Heart right ventricle (tissue), 16 donors: Measurements from ENCODE around the gene VPS13D. TPM values are rescaled to one million over a fixed set of nuclear protein-coding genes. Genes with fewer than 3 reads are reported as not detected.

ENCODE experiments used
- ATAC-seq, 8 donors: fragments of 200-7000 bp; cut with Tn5 transposase; one replicate each; pipeline ENCODE4 v1.9.1; 2020; ENCODE audit warnings: mild to moderate bottlenecking in 8 of 8, moderate library complexity in 8 of 8, moderate number of reproducible peaks in 1 of 8
- DNase-seq, 2 donors: peaks; one replicate each; pipeline ENCODE4 v3.0.0-alpha.2; 2020
- H3K27ac ChIP-seq, 10 donors: fragments of 200-600 bp; sonication (generic) in 2 of 10; one replicate each; pipeline versions ENCODE4 v1.5.0 to v1.8.0; 2020 to 2022; ENCODE audit warnings: mild to moderate bottlenecking in 3 of 10
- H3K27me3 ChIP-seq, 7 donors: fragments of 200-600 bp; one replicate each; pipeline ENCODE4 v1.8.0; 2021 to 2022; ENCODE audit warnings: mild to moderate bottlenecking in 2 of 7
- H3K36me3 ChIP-seq, 9 donors: fragments of 200-600 bp; sonication (generic) in 1 of 9; one replicate each; pipeline versions ENCODE4 v1.5.0 to v1.8.0; 2020 to 2022; ENCODE audit warnings: mild to moderate bottlenecking in 2 of 9
- H3K4me1 ChIP-seq, 9 donors: fragments of 200-600 bp; sonication (generic) in 1 of 9; one replicate each; pipeline versions ENCODE4 v1.5.0 to v1.8.0; 2020 to 2022; ENCODE audit warnings: mild to moderate bottlenecking in 4 of 9
- H3K4me3 ChIP-seq, 10 donors: fragments of 200-600 bp; sonication (generic) in 2 of 10; one replicate each; pipeline versions ENCODE4 v1.5.0 to v1.8.0; 2020 to 2022; ENCODE audit warnings: mild to moderate bottlenecking in 7 of 10, moderate library complexity in 2 of 10
- H3K9me3 ChIP-seq, 11 donors: fragments of 200-600 bp in 10 of 11; sonication (generic) in 2 of 11; one replicate each; pipeline versions ENCODE4 v1.5.0 to v1.8.0; 2013 to 2022; ENCODE audit warnings: mild to moderate bottlenecking in 2 of 11, control low read depth in 1 of 11, moderate library complexity in 1 of 11
- CTCF ChIP-seq, 9 donors: fragments of 200-600 bp; sonication (generic) in 2 of 9; IDR thresholded peaks; one replicate each; pipeline versions ENCODE4 v1.5.0 to v1.8.0; 2021 to 2022; ENCODE audit warnings: antibody characterized with exemption in 9 of 9, mild to moderate bottlenecking in 5 of 9, moderate library complexity in 1 of 9
- WGBS, 2 donors: extraction: QIAGEN DNeasy Blood & Tissue Kit; methylation state at CpG; one replicate each; pipeline ENCODE4 v1.1.7; 2013; ENCODE audit warnings: inconsistent platforms in 1 of 2; 5-methylcytosine and 5-hydroxymethylcytosine counted together
- intact Hi-C, 10 donors: fragments of 100-400 bp; cut with DNase I; formaldehyde crosslinking; loops; one replicate each; pipeline versions ENCODE4 v1.11.1 to v1.14.2; 2022
- polyA plus RNA-seq, 2 donors: library from polyadenylated mRNA; stranded (reverse); fragments of 200-250 nt; gene quantifications; one replicate each; pipeline ENCODE4 v1.2.3, GENCODE V29; 2013
- total RNA-seq, 10 donors: library from RNA; stranded (reverse); fragmentation: NEBNext Ultra II Directional in 3 of 10; extraction: Animal tissue kit (Norgen Biotek cat#: 25700) in 3 of 10; gene quantifications; one replicate each; pipeline versions ENCODE4 v1.2.1 to v1.2.4, GENCODE V29; 2021 to 2023
- donor health status: Arrhythmogenic right ventricular cardiomyopathy.
- donor health status: ischemic (EF 13 %, LVEDD 7.1; RV severe dilation, severe dysfunction).
- donor health status: healthy with polysubstance abuse.
- donor health status: DM: no; HTN: yes; CAD: no.
- donor health status: DM: no; HTN: no; CAD: no.
- donor health status: ischemic (EF 25% LVEDD 6.9; RV normal size, moderate dysfunction).
- donor health status: ischemic (EF 25% LVEDD 5.7; RV mildly dilated, moderate dysfunction).
- donor health status: healthy.
- donor health status: DM: yes; HTN: yes; CAD: no.
- donor health status: Ischemic cardiomyopathy.
- donor health status: ischemic (EF 35%, LVEDD 5.7; RV mildly dilated, moderate dysfunction).
- donor health status: nonischemic (EF 11% LVEDD 7.7; RV severe dilation, severe dysfunction).
- donor health status: DM: yes; HTN: yes; CAD: no.
- donor health status: PGD.
- donor health status: ischemic (EF 29% LVEDD 5.4; RV normal size, mild dysfunction).
- donor health status: nonischemic (EF 23%, LVEDD 6.1; RV moderate dilation, normal function).

VPS13D gene
- total and polyA plus RNA-seq, 12 donors: 36.9 to 161 (median 83.3) TPM

GRCh38 chr1:12541274-12542137 lies 311.7 kb downstream of the VPS13D start:
- Histone ChIP-seq H3K27me3 (no peaks in the 10 kb centered on the region), H3K9me3 (peaks cover 0 to 5% (median 0%) of the 10 kb centered on the region in 11 donors), H3K4me1 (peaks cover 2 to 47% (median 30%) of the 10 kb centered on the region in 9 donors), H3K4me3 (no peak overlapping the region), H3K36me3 (no peaks in the 10 kb centered on the region), H3K27ac (peak overlapping the region in 9 of 10 donors; percentile 13 to 73 (median 47))
- 57 to 68% methylated on average over 17 of the region's 17 CpGs for WGBS, 2 donors
- TF ChIP-seq CTCF (IDR thresholded peaks at IDR 0.05): no peak
- peak; percentile 64 to 65 for DNase-seq
- peak; percentile 10 to 64 (median 44) for ATAC-seq
- intact Hi-C loops: loop anchor here in 2 of 10 donors (5.0 kb wide), 2 partner anchors 51 to 76 kb away; partner anchors contain the start of gene DHRS3 (in 1 of the 2)

- Histone ChIP-seq H3K4me3 (no peak overlapping the region), H3K27me3 (no peaks in the 10 kb centered on the region), H3K36me3 (no peaks in the 10 kb centered on the region), H3K4me1 (peaks cover 5 to 53% (median 35%) of the 10 kb centered on the region in 9 donors), H3K27ac (peak overlapping the region in 5 of 10 donors; percentile 13 to 69 (median 44)), H3K9me3 (no peaks in the 10 kb centered on the region)
- no peak for DNase-seq
- no peak for TF ChIP-seq CTCF (IDR thresholded peaks at IDR 0.05)
- intact Hi-C loops: loop anchor here in 2 of 10 donors (5.0 kb wide), 2 partner anchors 50 to 75 kb away; partner anchors contain the start of gene DHRS3 (in 1 of the 2)
- WGBS, 2 donors: 86% methylated on average over 9 of the region's 9 CpGs
- no peak for ATAC-seq
Observed at GRCh38 chr1:12542138-12542465, 312.3 kb downstream of the VPS13D start.

GRCh38 chr1:12542616-12543592 lies 313.1 kb downstream of the VPS13D start:
- peak overlapping the region in 1 of 10 donors; percentile 54 for H3K27ac ChIP-seq
- H3K4me1 ChIP-seq: peaks cover 12 to 61% (median 43%) of the 10 kb centered on the region in 9 donors
- no peak for DNase-seq
- no peak for TF ChIP-seq CTCF (IDR thresholded peaks at IDR 0.05)
- intact Hi-C loops: loop anchor here in 2 of 10 donors (5.0 kb wide), 2 partner anchors 49 to 74 kb away; partner anchors contain the start of gene DHRS3 (in 1 of the 2)
- H3K9me3 ChIP-seq: no peaks in the 10 kb centered on the region
- no peaks in the 10 kb centered on the region for H3K27me3 ChIP-seq
- ATAC-seq: no peak
- WGBS, 2 donors: 93 to 94% methylated on average over 9 of the region's 9 CpGs
- H3K36me3 ChIP-seq: no peaks in the 10 kb centered on the region
- no peak overlapping the region for H3K4me3 ChIP-seq

- peak overlapping the region in 1 of 10 donors; percentile 0 for H3K27ac ChIP-seq
- no peak overlapping the region for H3K4me3 ChIP-seq
- intact Hi-C loops: loop anchor here in 2 of 10 donors (5.0 kb wide), 2 partner anchors 49 to 74 kb away; partner anchors contain the start of gene DHRS3 (in 1 of the 2)
- ATAC-seq (no peak), DNase-seq (no peak)
- TF ChIP-seq CTCF (IDR thresholded peaks at IDR 0.05): no peak
- H3K4me1 ChIP-seq: peaks cover 17 to 69% (median 47%) of the 10 kb centered on the region in 9 donors
- H3K27me3 ChIP-seq: no peaks in the 10 kb centered on the region
- WGBS, 2 donors: 78 to 79% methylated on average over 9 of the region's 9 CpGs
- no peaks in the 10 kb centered on the region for H3K36me3 ChIP-seq
- H3K9me3 ChIP-seq: no peaks in the 10 kb centered on the region
Observed at GRCh38 chr1:12543740-12544154, 313.9 kb downstream of the VPS13D start.
